Liver (tissue), 9 donors: ENCODE data around the gene HACE1. TPM values are rescaled to one million over a fixed set of nuclear protein-coding genes. Genes with fewer than 3 reads are reported as not detected.
"Not testable (repeated sequence)": the region's sequence is repeated elsewhere in the genome, so short reads cannot be mapped to it uniquely, and the experiment has no call there.

ENCODE experiments used
- DNase-seq: peaks from one replicate; pipeline ENCODE4 v3.0.0-alpha.2; 2017; ENCODE audit warnings: low spot score
- H3K27ac ChIP-seq, 2 donors: one replicate each; pipeline ENCODE4 v1.7.0; 2013; ENCODE audit warnings: inconsistent platforms in 2 of 2, low read length in 2 of 2, control low read depth in 1 of 2, low read depth in 1 of 2, mild to moderate bottlenecking in 1 of 2
- H3K27me3 ChIP-seq, 4 donors: one replicate each; pipeline versions ENCODE4 v1.6.1 to v1.7.0; 2013; ENCODE audit warnings: low read length in 3 of 4, inconsistent platforms in 1 of 4, mild to moderate bottlenecking in 1 of 4, moderate library complexity in 1 of 4; ENCODE audit not compliant: control insufficient read depth in 4 of 4, insufficient read depth in 4 of 4
- H3K36me3 ChIP-seq, 4 donors: one replicate each; pipeline versions ENCODE4 v1.6.1 to v1.7.0; 2013; ENCODE audit warnings: low read length in 3 of 4, mild to moderate bottlenecking in 3 of 4, low read depth in 1 of 4, moderate library complexity in 1 of 4; ENCODE audit not compliant: control insufficient read depth in 4 of 4, insufficient read depth in 3 of 4
- H3K4me1 ChIP-seq, 4 donors: one replicate each; pipeline versions ENCODE4 v1.6.1 to v1.7.0; 2013; ENCODE audit warnings: low read length in 3 of 4, mild to moderate bottlenecking in 3 of 4, moderate library complexity in 1 of 4; ENCODE audit not compliant: control insufficient read depth in 4 of 4, insufficient read depth in 4 of 4
- H3K4me3 ChIP-seq, 3 donors: one replicate each; pipeline versions ENCODE4 v1.6.1 to v1.7.0; 2013; ENCODE audit warnings: low read length in 3 of 3, control low read depth in 1 of 3, low read depth in 1 of 3, mild to moderate bottlenecking in 1 of 3
- H3K9ac ChIP-seq, 2 donors: one replicate each; pipeline ENCODE4 v1.7.0; 2013; ENCODE audit warnings: low read length in 2 of 2, mild to moderate bottlenecking in 2 of 2, moderate library complexity in 2 of 2, control low read depth in 1 of 2, low read depth in 1 of 2
- H3K9me3 ChIP-seq, 4 donors: one replicate each; pipeline versions ENCODE4 v1.6.1 to v1.7.0; 2013; ENCODE audit warnings: low read length in 3 of 4; ENCODE audit not compliant: control insufficient read depth in 4 of 4
- FOXA1 ChIP-seq: IDR thresholded peaks from 2 replicates; pipeline ENCODE4 v1.6.1; 2016; ENCODE audit warnings: antibody characterized with exemption
- FOXA2 ChIP-seq: IDR thresholded peaks from 2 replicates; pipeline ENCODE4 v1.6.1; 2016; ENCODE audit warnings: antibody characterized with exemption
- GABPA ChIP-seq, 2 donors: IDR thresholded peaks in 1 of 2; conservative IDR thresholded peaks in 1 of 2; 2 replicates each; pipeline ENCODE4 v1.6.1; 2016; ENCODE audit warnings: antibody characterized with exemption in 2 of 2, mild to moderate bottlenecking in 1 of 2, moderate library complexity in 1 of 2
- HNF4G ChIP-seq: IDR thresholded peaks from 2 replicates; pipeline ENCODE4 v1.6.1; 2016; ENCODE audit warnings: antibody characterized with exemption
- JUND ChIP-seq, 2 donors: IDR thresholded peaks; 2 replicates each; pipeline ENCODE4 v1.6.1; 2016; ENCODE audit warnings: antibody characterized with exemption in 2 of 2
- NR2F2 ChIP-seq: IDR thresholded peaks from 2 replicates; pipeline ENCODE4 v1.6.1; 2016; ENCODE audit warnings: antibody characterized with exemption
- RAD21 ChIP-seq, 2 donors: IDR thresholded peaks; 2 replicates each; pipeline ENCODE4 v1.6.1; 2016; ENCODE audit warnings: antibody characterized with exemption in 2 of 2, mild to moderate bottlenecking in 2 of 2
- RXRA ChIP-seq, 2 donors: IDR thresholded peaks; 2 replicates each; pipeline ENCODE4 v1.6.1; 2017 to 2018; ENCODE audit warnings: antibody characterized with exemption in 2 of 2, mild to moderate bottlenecking in 1 of 2
- SP1 ChIP-seq: IDR thresholded peaks from 2 replicates; pipeline ENCODE4 v1.6.1; 2018; ENCODE audit warnings: antibody characterized with exemption, mild to moderate bottlenecking
- TAF1 ChIP-seq: conservative IDR thresholded peaks from 2 replicates; pipeline ENCODE4 v1.6.1; 2016; ENCODE audit warnings: antibody characterized with exemption, mild to moderate bottlenecking
- WGBS: extraction: QIAGEN DNeasy Blood & Tissue Kit; methylation state at CpG from one replicate; pipeline ENCODE4 v1.1.7; 2013; 5-methylcytosine and 5-hydroxymethylcytosine counted together
- polyA plus RNA-seq, 2 donors: library from polyadenylated mRNA; stranded (reverse) in 1 of 2; unstranded in 1 of 2; fragments of 200-250 nt in 1 of 2; fragments of >200 nt in 1 of 2; fragmentation: Nextera tagmentation in 1 of 2; extraction: Ambion mirVana in 1 of 2; gene quantifications; one replicate each; pipeline versions ENCODE4 v1.2.1 to v1.2.3, GENCODE V29; 2013 to 2015
- total RNA-seq, 2 donors: library from RNA; depleted of rRNA; stranded (reverse); fragments of >200 nt; gene quantifications; one replicate each; pipeline ENCODE4 v1.2.3, GENCODE V29; 2014
- TF ChIP-seq, protein P1 (sequence below): IDR thresholded peaks from 2 replicates; pipeline ENCODE4 v1.6.1; 2016; ENCODE audit warnings: antibody characterized with exemption
- TF ChIP-seq, protein P2 (sequence below): fragments of 150-350 bp; IDR thresholded peaks from 2 replicates; pipeline ENCODE4 v1.5.1; 2017; ENCODE audit warnings: improper control_type of control experiment, low read depth, low read length; ENCODE audit not compliant: missing input control
- TF ChIP-seq, protein P3 (sequence below): IDR thresholded peaks from 2 replicates; pipeline ENCODE4 v1.6.1; 2016; ENCODE audit warnings: antibody characterized with exemption, mild to moderate bottlenecking
- TF ChIP-seq, protein P4 (sequence below): IDR thresholded peaks from 2 replicates; pipeline ENCODE4 v1.6.1; 2016; ENCODE audit warnings: antibody characterized with exemption
- TF ChIP-seq, protein P5 (sequence below): IDR thresholded peaks from 2 replicates; pipeline ENCODE4 v1.6.1; 2016; ENCODE audit warnings: antibody characterized with exemption
- donor health status: healthy.
- donor health status: healthy.
- donor health status: healthy.
- donor health status: healthy.
- donor health status: healthy.

The HACE1 gene
- total and polyA plus RNA-seq, 4 donors: 1.3 to 7.2 (median 2.5) TPM

DNA sequence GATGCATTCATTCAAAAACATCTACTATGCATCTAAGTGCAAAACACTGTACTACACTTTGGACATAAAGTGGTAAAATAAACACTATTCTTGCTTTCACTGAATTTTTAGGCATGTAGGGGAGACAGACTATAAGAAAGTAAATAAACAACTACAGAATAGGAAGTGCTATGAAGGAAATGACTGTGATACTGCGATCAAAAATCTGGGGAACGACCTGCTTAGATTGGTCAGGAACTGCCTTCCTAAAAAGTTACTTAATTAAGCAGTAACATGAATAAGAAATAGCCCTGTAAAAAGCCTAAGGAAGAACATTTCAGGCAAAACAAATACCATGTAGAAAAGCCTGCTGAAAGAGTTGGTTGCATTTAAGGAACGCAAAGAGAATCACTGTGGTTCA lies 50.6 kb downstream of the HACE1 start (continued):
- TF ChIP-seq RAD21 (IDR thresholded peaks at IDR 0.05) (no peak), NR2F2 (no peak), JUND (IDR thresholded peaks at IDR 0.05) (no peak), HNF4G (no peak), SP1 (no peak), GABPA (IDR thresholded peaks at IDR 0.05 in 1 of 2, conservative IDR thresholded peaks at IDR 0.05 in 1 of 2) (no peak)
- TF ChIP-seq, protein P1, sequence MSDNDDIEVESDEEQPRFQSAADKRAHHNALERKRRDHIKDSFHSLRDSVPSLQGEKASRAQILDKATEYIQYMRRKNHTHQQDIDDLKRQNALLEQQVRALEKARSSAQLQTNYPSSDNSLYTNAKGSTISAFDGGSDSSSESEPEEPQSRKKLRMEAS: no peak
- TF ChIP-seq, protein P2, sequence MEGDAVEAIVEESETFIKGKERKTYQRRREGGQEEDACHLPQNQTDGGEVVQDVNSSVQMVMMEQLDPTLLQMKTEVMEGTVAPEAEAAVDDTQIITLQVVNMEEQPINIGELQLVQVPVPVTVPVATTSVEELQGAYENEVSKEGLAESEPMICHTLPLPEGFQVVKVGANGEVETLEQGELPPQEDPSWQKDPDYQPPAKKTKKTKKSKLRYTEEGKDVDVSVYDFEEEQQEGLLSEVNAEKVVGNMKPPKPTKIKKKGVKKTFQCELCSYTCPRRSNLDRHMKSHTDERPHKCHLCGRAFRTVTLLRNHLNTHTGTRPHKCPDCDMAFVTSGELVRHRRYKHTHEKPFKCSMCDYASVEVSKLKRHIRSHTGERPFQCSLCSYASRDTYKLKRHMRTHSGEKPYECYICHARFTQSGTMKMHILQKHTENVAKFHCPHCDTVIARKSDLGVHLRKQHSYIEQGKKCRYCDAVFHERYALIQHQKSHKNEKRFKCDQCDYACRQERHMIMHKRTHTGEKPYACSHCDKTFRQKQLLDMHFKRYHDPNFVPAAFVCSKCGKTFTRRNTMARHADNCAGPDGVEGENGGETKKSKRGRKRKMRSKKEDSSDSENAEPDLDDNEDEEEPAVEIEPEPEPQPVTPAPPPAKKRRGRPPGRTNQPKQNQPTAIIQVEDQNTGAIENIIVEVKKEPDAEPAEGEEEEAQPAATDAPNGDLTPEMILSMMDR: no peak

DNA sequence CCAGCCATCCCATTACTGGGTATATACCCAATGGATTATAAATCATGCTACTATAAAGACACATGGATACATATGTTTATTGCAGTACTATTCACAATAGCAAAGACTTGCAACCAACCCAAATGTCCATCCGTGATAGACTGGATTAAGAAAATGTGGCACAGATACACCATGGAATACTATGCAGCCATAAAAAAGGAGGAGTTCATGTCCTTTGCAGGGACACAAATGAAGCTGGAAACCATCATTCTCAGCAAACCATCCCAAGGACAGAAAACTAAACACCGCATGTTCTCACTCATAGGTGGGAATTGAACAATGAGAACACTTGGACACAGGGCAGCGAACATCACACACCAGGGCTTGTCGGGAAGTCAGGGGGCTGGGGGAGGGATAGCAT lies 54.4 kb downstream of the HACE1 start:
- DNase-seq, H3K9me3 ChIP-seq, H3K27ac ChIP-seq, H3K36me3 ChIP-seq, H3K4me1 ChIP-seq, H3K9ac ChIP-seq, H3K4me3 ChIP-seq, H3K27me3 ChIP-seq: not testable (repeated sequence)
- 97% methylated on average over 4 of the region's 4 CpGs for WGBS

DNA sequence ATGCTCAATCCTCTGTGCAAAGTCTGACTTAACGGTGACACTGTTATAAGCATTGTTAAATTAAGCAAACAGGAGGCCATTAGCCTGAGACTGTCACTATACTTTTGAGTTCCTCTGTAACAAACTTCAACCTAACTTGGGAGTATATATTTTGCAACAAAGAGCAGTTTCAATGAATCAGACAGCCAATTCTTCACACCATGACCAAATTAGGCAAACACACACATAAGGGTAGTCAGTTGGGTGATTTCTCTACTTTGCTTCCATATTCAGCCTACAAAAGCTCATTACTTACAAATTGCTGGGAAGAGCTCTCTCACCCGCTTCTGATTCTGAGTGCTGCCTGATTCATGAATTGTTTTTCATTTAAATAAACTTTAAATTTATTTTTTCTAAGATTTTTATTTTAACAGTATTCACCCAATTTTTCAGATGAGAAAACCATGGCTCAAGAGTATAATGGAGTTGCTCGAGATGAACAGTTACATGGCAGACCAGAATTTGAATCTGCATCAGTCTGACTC lies 60.5 kb downstream of the HACE1 start:
- TF ChIP-seq, protein P2: no peak
- TF ChIP-seq, protein P1: no peak
- no peak for TF ChIP-seq FOXA2
- TF ChIP-seq RXRA (IDR thresholded peaks at IDR 0.05): no peak
- TF ChIP-seq, protein P3, sequence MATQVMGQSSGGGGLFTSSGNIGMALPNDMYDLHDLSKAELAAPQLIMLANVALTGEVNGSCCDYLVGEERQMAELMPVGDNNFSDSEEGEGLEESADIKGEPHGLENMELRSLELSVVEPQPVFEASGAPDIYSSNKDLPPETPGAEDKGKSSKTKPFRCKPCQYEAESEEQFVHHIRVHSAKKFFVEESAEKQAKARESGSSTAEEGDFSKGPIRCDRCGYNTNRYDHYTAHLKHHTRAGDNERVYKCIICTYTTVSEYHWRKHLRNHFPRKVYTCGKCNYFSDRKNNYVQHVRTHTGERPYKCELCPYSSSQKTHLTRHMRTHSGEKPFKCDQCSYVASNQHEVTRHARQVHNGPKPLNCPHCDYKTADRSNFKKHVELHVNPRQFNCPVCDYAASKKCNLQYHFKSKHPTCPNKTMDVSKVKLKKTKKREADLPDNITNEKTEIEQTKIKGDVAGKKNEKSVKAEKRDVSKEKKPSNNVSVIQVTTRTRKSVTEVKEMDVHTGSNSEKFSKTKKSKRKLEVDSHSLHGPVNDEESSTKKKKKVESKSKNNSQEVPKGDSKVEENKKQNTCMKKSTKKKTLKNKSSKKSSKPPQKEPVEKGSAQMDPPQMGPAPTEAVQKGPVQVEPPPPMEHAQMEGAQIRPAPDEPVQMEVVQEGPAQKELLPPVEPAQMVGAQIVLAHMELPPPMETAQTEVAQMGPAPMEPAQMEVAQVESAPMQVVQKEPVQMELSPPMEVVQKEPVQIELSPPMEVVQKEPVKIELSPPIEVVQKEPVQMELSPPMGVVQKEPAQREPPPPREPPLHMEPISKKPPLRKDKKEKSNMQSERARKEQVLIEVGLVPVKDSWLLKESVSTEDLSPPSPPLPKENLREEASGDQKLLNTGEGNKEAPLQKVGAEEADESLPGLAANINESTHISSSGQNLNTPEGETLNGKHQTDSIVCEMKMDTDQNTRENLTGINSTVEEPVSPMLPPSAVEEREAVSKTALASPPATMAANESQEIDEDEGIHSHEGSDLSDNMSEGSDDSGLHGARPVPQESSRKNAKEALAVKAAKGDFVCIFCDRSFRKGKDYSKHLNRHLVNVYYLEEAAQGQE: no peak
- no peak for TF ChIP-seq HNF4G
- no peak for TF ChIP-seq TAF1
- TF ChIP-seq, protein P4, sequence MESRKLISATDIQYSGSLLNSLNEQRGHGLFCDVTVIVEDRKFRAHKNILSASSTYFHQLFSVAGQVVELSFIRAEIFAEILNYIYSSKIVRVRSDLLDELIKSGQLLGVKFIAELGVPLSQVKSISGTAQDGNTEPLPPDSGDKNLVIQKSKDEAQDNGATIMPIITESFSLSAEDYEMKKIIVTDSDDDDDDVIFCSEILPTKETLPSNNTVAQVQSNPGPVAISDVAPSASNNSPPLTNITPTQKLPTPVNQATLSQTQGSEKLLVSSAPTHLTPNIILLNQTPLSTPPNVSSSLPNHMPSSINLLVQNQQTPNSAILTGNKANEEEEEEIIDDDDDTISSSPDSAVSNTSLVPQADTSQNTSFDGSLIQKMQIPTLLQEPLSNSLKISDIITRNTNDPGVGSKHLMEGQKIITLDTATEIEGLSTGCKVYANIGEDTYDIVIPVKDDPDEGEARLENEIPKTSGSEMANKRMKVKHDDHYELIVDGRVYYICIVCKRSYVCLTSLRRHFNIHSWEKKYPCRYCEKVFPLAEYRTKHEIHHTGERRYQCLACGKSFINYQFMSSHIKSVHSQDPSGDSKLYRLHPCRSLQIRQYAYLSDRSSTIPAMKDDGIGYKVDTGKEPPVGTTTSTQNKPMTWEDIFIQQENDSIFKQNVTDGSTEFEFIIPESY: no peak
- no peak for TF ChIP-seq GABPA (IDR thresholded peaks at IDR 0.05 in 1 of 2, conservative IDR thresholded peaks at IDR 0.05 in 1 of 2)
- TF ChIP-seq FOXA1: no peak
- TF ChIP-seq, protein P5, sequence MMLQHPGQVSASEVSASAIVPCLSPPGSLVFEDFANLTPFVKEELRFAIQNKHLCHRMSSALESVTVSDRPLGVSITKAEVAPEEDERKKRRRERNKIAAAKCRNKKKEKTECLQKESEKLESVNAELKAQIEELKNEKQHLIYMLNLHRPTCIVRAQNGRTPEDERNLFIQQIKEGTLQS: no peak
- TF ChIP-seq JUND (IDR thresholded peaks at IDR 0.05): no peak
- no peak for TF ChIP-seq NR2F2
- TF ChIP-seq RAD21 (IDR thresholded peaks at IDR 0.05): no peak
- Histone ChIP-seq H3K27ac (no peak overlapping the region), H3K36me3 (no peaks in the 10 kb centered on the region), H3K9me3 (no peaks in the 10 kb centered on the region), H3K4me3 (no peak overlapping the region), H3K27me3 (no peaks in the 10 kb centered on the region), H3K4me1 (peaks cover 0 to 5% (median 3%) of the 10 kb centered on the region in 4 donors), H3K9ac (no peak overlapping the region)
- 96% methylated on average over 3 of the region's 3 CpGs for WGBS
- no peak for DNase-seq
